ENCODE measurements around the gene NUB1. TPM values are rescaled to one million over a fixed set of nuclear protein-coding genes. Genes with fewer than 3 reads are reported as not detected.

NUB1 gene
- polyA plus RNA-seq, 1 of the 3 experiments (the other 2 are of a cell fraction), result 54.0 TPM

DNA sequence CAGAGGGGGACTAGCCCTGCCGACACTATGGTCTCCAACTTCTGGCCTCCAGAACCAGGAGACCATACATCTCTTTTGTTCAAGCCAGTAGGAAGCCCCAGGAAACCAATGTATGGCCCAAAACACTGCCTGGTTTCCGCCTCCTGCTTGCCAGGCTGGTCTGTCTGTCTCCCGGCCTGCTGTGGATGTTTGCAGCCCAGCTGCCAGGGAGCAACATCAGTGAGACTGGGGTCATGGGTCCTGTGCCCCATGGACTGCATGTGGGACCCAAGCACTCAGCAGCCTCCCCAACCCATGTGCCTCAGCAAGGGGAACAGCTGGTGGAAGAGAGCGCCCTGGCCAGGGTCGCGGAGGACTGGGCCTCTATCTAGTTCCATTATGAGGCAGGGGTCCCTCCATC, 33.4 kb upstream of the NUB1 start:
- Histone ChIP-seq H3K27me3 (ENCODE audit: insufficient read depth) (peaks cover 18% of the 10 kb centered on the region; the same call in 1 of the 2 replicates), H3K27ac (ENCODE audit: low read depth in 2 of 2, low read length in 1 of 2) (no peak overlapping the region), H3K9me2 (no peaks in the 10 kb centered on the region), H3K36me3 (replicated peaks in 1 of 2; ENCODE audit: control insufficient read depth in 1 of 2, insufficient read depth in 2 of 2, low read length in 1 of 2) (no peaks in the 10 kb centered on the region), H3K4me1 (ENCODE audit: control insufficient read depth in 1 of 2, insufficient read depth in 2 of 2, low read depth in 1 of 2, low read length in 1 of 2) (peaks cover 0 to 3% of the 10 kb centered on the region in 2 experiments; a peak in 1 of 4 replicates), H3K79me2 (ENCODE audit: insufficient read depth) (no peaks in the 10 kb centered on the region), H3F3A (replicated peaks; ENCODE audit: insufficient read depth) (peaks cover 3% of the 10 kb centered on the region), H3K9ac (no peak overlapping the region), H3K9me3 (no peaks in the 10 kb centered on the region; the same call in 1 of the 2 replicates), H2AFZ (ENCODE audit: low read depth) (no peak overlapping the region), H4K20me1 (ENCODE audit: insufficient read depth) (no peaks in the 10 kb centered on the region), H3K4me3 (ENCODE audit: low read depth in 2 of 2, low read length in 1 of 2) (no peak overlapping the region), H3K4me2 (no peak overlapping the region)
- TF ChIP-seq, protein P1, sequence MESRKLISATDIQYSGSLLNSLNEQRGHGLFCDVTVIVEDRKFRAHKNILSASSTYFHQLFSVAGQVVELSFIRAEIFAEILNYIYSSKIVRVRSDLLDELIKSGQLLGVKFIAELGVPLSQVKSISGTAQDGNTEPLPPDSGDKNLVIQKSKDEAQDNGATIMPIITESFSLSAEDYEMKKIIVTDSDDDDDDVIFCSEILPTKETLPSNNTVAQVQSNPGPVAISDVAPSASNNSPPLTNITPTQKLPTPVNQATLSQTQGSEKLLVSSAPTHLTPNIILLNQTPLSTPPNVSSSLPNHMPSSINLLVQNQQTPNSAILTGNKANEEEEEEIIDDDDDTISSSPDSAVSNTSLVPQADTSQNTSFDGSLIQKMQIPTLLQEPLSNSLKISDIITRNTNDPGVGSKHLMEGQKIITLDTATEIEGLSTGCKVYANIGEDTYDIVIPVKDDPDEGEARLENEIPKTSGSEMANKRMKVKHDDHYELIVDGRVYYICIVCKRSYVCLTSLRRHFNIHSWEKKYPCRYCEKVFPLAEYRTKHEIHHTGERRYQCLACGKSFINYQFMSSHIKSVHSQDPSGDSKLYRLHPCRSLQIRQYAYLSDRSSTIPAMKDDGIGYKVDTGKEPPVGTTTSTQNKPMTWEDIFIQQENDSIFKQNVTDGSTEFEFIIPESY (IDR thresholded peaks at IDR 0.05; ENCODE audit: borderline replicate concordance, low read depth), result no peak
- TF ChIP-seq FOXM1 (IDR thresholded peaks at IDR 0.05; ENCODE audit: low read depth), result no peak
- no peak for TF ChIP-seq RFX5 (IDR thresholded peaks at IDR 0.05; ENCODE audit: low read length)
- TF ChIP-seq, protein P2, sequence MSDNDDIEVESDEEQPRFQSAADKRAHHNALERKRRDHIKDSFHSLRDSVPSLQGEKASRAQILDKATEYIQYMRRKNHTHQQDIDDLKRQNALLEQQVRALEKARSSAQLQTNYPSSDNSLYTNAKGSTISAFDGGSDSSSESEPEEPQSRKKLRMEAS (IDR thresholded peaks at IDR 0.05; ENCODE audit: low read depth), result no peak
- TF ChIP-seq, protein P3, sequence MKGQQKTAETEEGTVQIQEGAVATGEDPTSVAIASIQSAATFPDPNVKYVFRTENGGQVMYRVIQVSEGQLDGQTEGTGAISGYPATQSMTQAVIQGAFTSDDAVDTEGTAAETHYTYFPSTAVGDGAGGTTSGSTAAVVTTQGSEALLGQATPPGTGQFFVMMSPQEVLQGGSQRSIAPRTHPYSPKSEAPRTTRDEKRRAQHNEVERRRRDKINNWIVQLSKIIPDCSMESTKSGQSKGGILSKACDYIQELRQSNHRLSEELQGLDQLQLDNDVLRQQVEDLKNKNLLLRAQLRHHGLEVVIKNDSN (IDR thresholded peaks at IDR 0.05; ENCODE audit: borderline replicate concordance, low read depth), result no peak
- TF ChIP-seq RAD21 (IDR thresholded peaks at IDR 0.05; ENCODE audit: low read length), result no peak
- TF ChIP-seq NFIC (IDR thresholded peaks at IDR 0.05; ENCODE audit: borderline replicate concordance), result no peak
- no peak for TF ChIP-seq RCOR1 (IDR thresholded peaks at IDR 0.05; ENCODE audit: low read length)
- TF ChIP-seq ELF1 (IDR thresholded peaks at IDR 0.05), result no peak
- TF ChIP-seq CHD2 (IDR thresholded peaks at IDR 0.05; ENCODE audit: low read length, partially characterized antibody), result no peak
- no peak for TF ChIP-seq SMC3 (IDR thresholded peaks at IDR 0.05; ENCODE audit: low read depth, low read length)
- TF ChIP-seq MXI1 (IDR thresholded peaks at IDR 0.05; ENCODE audit: low read depth, low read length), result no peak
- no peak for TF ChIP-seq TEAD4 (IDR thresholded peaks at IDR 0.05; ENCODE audit: borderline replicate concordance, insufficient read depth)
- no peak for TF ChIP-seq EZH2phosphoT487 (IDR thresholded peaks at IDR 0.05; ENCODE audit: borderline replicate concordance, low read depth)
- ChIA-PET CTCF (interaction anchor here (1.0 to 9.1 kb wide), 6 partner anchors 45 to 141 kb away, joined by 3 to 97 read pairs (median 3); partner anchors contain the start of gene GBX1), POLR2A (no interaction called here)
- WGBS (ENCODE audit: low lambda C conversion rate), result 82% methylated on average over 5 of the region's 6 CpGs
- DNase-seq, result no peak

DNA sequence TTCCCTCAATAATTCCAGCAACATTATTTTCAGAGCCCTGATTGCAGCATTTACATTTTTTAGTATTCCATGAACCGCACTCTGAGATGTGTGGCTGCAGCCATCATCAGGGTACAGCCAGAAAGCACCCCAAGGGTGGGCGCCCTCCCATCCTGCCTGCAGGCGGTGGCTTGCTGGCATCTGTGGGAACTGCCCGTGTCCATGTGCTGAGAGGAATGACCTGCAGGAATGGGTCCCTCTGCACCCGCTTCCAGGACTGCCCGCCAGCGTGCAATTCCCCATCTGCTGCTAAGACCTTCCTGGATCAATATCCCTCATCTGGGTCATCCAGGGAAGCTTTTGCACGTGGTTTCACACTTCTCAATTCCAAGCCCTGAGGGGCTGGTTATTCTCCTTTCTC, 32.8 kb upstream of the NUB1 start:
- ChIA-PET POLR2A (no interaction called here), CTCF (interaction anchor here (0.6 to 9.1 kb wide), 7 partner anchors 15 to 141 kb away, joined by 3 to 97 read pairs (median 15); partner anchors contain the start of gene GBX1)
- Histone ChIP-seq H3K4me2 (no peak overlapping the region), H4K20me1 (ENCODE audit: insufficient read depth) (no peaks in the 10 kb centered on the region), H3K27ac (ENCODE audit: low read depth in 2 of 2, low read length in 1 of 2) (no peak overlapping the region), H3K4me1 (ENCODE audit: control insufficient read depth in 1 of 2, insufficient read depth in 2 of 2, low read depth in 1 of 2, low read length in 1 of 2) (peaks cover 0 to under 1% of the 10 kb centered on the region in 2 experiments; a peak in 1 of 4 replicates), H3K79me2 (ENCODE audit: insufficient read depth) (no peaks in the 10 kb centered on the region), H3F3A (replicated peaks; ENCODE audit: insufficient read depth) (peaks cover 3% of the 10 kb centered on the region), H3K4me3 (ENCODE audit: low read depth in 2 of 2, low read length in 1 of 2) (no peak overlapping the region), H2AFZ (ENCODE audit: low read depth) (no peak overlapping the region), H3K36me3 (replicated peaks in 1 of 2; ENCODE audit: control insufficient read depth in 1 of 2, insufficient read depth in 2 of 2, low read length in 1 of 2) (no peaks in the 10 kb centered on the region), H3K9me3 (no peaks in the 10 kb centered on the region; the same call in 1 of the 2 replicates), H3K9me2 (no peaks in the 10 kb centered on the region), H3K27me3 (ENCODE audit: insufficient read depth) (peaks cover 17% of the 10 kb centered on the region; the same call in 1 of the 2 replicates), H3K9ac (no peak overlapping the region)
- TF ChIP-seq RFX5 (IDR thresholded peaks at IDR 0.05; ENCODE audit: low read length) (no peak), RAD21 (IDR thresholded peaks at IDR 0.05; ENCODE audit: low read length) (no peak)
- TF ChIP-seq, protein P2 (IDR thresholded peaks at IDR 0.05; ENCODE audit: low read depth), result no peak
- WGBS (ENCODE audit: low lambda C conversion rate), result 79% methylated on average over 8 of the region's 8 CpGs
- DNase-seq, result no peak

All from SK-N-SH (cell line).